Prostate gland (tissue), 2 donors: ENCODE results near the gene FXYD4. TPM values are rescaled to one million over a fixed set of nuclear protein-coding genes. Genes with fewer than 3 reads are reported as not detected.
"Not testable (repeated sequence)": the region's sequence is repeated elsewhere in the genome, so short reads cannot be mapped to it uniquely, and the experiment has no call there.

Experiments used
- DNase-seq: peaks from one replicate; pipeline ENCODE4 v3.0.0-alpha.2; 2019; ENCODE audit warnings: low spot score
- H3K27ac ChIP-seq, 2 donors: fragments of 200-600 bp; sonication (generic); 2 replicates each; pipeline ENCODE4 v1.5.1; 2017 to 2019
- H3K27me3 ChIP-seq: fragments of 200-600 bp; sonication (generic); replicated peaks from 2 replicates; pipeline ENCODE4 v1.5.1; 2019; ENCODE audit not compliant: insufficient read depth
- H3K36me3 ChIP-seq, 2 donors: fragments of 200-600 bp; sonication (generic); 1 replicate in 1 of 2; 2 replicates in 1 of 2; pipeline versions ENCODE4 v1.5.1 to v1.8.1; 2017 to 2019
- H3K4me1 ChIP-seq: fragments of 200-600 bp; sonication (generic); replicated peaks from 2 replicates; pipeline ENCODE4 v1.5.1; 2019
- H3K4me3 ChIP-seq, 2 donors: fragments of 200-600 bp; sonication (generic); 2 replicates each; pipeline ENCODE4 v1.5.1; 2017 to 2019
- H3K9me3 ChIP-seq: fragments of 200-600 bp; sonication (generic); 2 replicates; pipeline ENCODE4 v1.5.1; 2017
- CTCF ChIP-seq, 4 experiments: fragments of 200-600 bp in 2 of 4; fragments of 450-650 bp in 2 of 4; sonication (generic) in 2 of 4; IDR thresholded peaks; 1 replicate in 3 of 4; 2 replicates in 1 of 4; pipeline ENCODE4 v1.5.1; 2016 to 2019; ENCODE audit warnings: antibody characterized with exemption in 4 of 4, mild to moderate bottlenecking in 2 of 4, moderate library complexity in 2 of 4
- POLR2A ChIP-seq: fragments of 450-650 bp; IDR thresholded peaks from one replicate; pipeline ENCODE4 v1.6.1; 2016; ENCODE audit warnings: antibody characterized with exemption, mild to moderate bottlenecking
- POLR2AphosphoS5 ChIP-seq: sonication (generic); formaldehyde crosslinking; IDR thresholded peaks from one replicate; pipeline ENCODE4 v1.6.1; 2017; ENCODE audit warnings: antibody characterized with exemption
- WGBS: methylation state at CpG from one replicate; pipeline ENCODE4 v1.1.5; 2018; 5-methylcytosine and 5-hydroxymethylcytosine counted together
- intact Hi-C: fragments of 100-400 bp; cut with DNase I; formaldehyde crosslinking; loops from one replicate; pipeline ENCODE4 v1.14.2; 2022
- small RNA-seq, 2 donors: library from RNA; depleted of rRNA; stranded (forward); fragments of <200 nt; gene quantifications; one replicate each; pipeline ENCODE3, GENCODE V24; 2016
- total RNA-seq, 2 donors: library from RNA; depleted of rRNA; stranded (reverse); fragments of >200 nt; gene quantifications; one replicate each; pipeline ENCODE4 v1.1.0, GENCODE V29; 2016

FXYD4 gene
- total RNA-seq, 2 donors from 2014 or later: not detected

- Histone ChIP-seq H3K36me3 (no peaks in the 10 kb centered on the region), H3K27me3 (no peaks in the 10 kb centered on the region), H3K27ac (peak overlapping the region; percentile 90 to 92), H3K4me3 (peak overlapping the region; percentile 43 to 44), H3K9me3 (no peaks in the 10 kb centered on the region), H3K4me1 (no peaks in the 10 kb centered on the region)
- intact Hi-C loops: loop anchor here (2.0 kb wide), 1 partner anchor 16 kb away; the partner anchor contains the start of gene ZNF487
- peak; percentile 68 for DNase-seq
- TF ChIP-seq POLR2AphosphoS5 (peak; percentile 72), CTCF (IDR thresholded peaks at IDR 0.05) (no peak), POLR2A (peak; percentile 54)
- WGBS: under 1% methylated on average over 62 of the region's 63 CpGs
These were observed 49.1 kb downstream of the FXYD4 start for GRCh38 chr10:43420369-43421200.

DNA sequence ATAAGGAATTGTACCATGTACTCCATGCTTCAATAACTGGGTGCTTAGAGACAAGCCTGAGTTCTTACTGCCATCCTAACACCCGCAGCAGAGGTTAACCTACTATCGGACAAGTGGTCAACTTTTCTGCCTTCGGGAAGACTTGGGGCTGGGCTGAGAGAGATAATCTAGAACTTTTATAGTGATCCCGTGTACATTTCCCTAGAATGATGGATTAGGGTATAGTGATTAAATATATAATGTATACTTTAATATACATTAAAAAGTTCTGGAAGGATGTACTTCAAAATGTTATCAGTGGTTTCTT, 49.7 kb downstream of the FXYD4 start:
- peak overlapping the region; percentile 43 to 44 for H3K4me3 ChIP-seq
- TF ChIP-seq CTCF (IDR thresholded peaks at IDR 0.05): no peak
- no peak for TF ChIP-seq POLR2AphosphoS5
- no peak for TF ChIP-seq POLR2A
- intact Hi-C loops: loop anchor here (2.0 kb wide), 1 partner anchor 16 kb away; the partner anchor contains the start of gene ZNF487
- no peak for DNase-seq
- peak overlapping the region; percentile 90 to 92 for H3K27ac ChIP-seq
- 27% methylated on average over 4 of the region's 4 CpGs for WGBS
- no peaks in the 10 kb centered on the region for H3K27me3 ChIP-seq
- no peaks in the 10 kb centered on the region for H3K36me3 ChIP-seq
- no peaks in the 10 kb centered on the region for H3K4me1 ChIP-seq
- H3K9me3 ChIP-seq: no peaks in the 10 kb centered on the region

- Histone ChIP-seq H3K27ac (peak overlapping the region; percentile 90 to 92), H3K36me3 (no peaks in the 10 kb centered on the region), H3K9me3 (no peaks in the 10 kb centered on the region), H3K27me3 (no peaks in the 10 kb centered on the region), H3K4me1 (no peaks in the 10 kb centered on the region), H3K4me3 (no peak overlapping the region)
- DNase-seq: no peak
- 86% methylated on average over 6 of the region's 6 CpGs for WGBS
- intact Hi-C loops: loop anchor here (2.0 kb wide), 1 partner anchor 15 kb away; the partner anchor contains the start of gene ZNF487
- no peak for TF ChIP-seq CTCF (IDR thresholded peaks at IDR 0.05)
- no peak for TF ChIP-seq POLR2AphosphoS5
- no peak for TF ChIP-seq POLR2A
These were observed 50.1 kb downstream of the FXYD4 start for GRCh38 chr10:43421519-43421918.

- intact Hi-C loops: loop anchor here (2.0 kb wide), 1 partner anchor 15 kb away; the partner anchor contains the start of gene ZNF487
- not testable (repeated sequence) for H3K4me3 ChIP-seq, H3K27ac ChIP-seq, H3K36me3 ChIP-seq, H3K4me1 ChIP-seq, H3K27me3 ChIP-seq, DNase-seq, H3K9me3 ChIP-seq
- WGBS: 98% methylated on average over 4 of the region's 4 CpGs
These were observed 50.5 kb downstream of the FXYD4 start for GRCh38 chr10:43421944-43422343.

DNA sequence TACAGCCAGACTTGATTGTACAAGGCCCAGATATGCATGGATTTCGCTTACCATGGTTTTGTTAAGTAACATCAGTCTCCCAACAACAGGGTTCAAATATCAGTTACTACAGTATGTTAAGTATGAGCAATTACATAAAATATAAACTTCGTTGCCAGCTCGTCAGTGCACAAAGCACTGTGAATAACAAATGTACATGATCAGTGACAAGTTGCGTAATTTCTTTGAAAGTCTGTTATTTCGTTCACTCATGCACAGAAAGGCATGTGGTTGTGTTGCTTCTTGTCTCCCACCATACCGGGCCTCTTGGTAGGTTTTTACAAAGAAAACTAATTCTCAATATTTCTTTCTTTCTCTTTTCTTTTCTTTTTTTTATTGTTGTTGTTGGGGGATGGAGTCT, 53.0 kb downstream of the FXYD4 start:
- intact Hi-C loops: no loop called here
- 92% methylated on average over 6 of the region's 6 CpGs for WGBS
- Histone ChIP-seq H3K4me1 (no peaks in the 10 kb centered on the region), H3K4me3 (no peak overlapping the region), H3K27ac (no peak overlapping the region), H3K9me3 (no peaks in the 10 kb centered on the region), H3K36me3 (no peaks in the 10 kb centered on the region), H3K27me3 (no peaks in the 10 kb centered on the region)
- TF ChIP-seq CTCF (IDR thresholded peaks at IDR 0.05) (no peak), POLR2AphosphoS5 (no peak), POLR2A (no peak)
- no peak for DNase-seq

Small RNA genes within 50 kb of the gene (small RNA-seq; reads per million reads assigned to genes)
- gene RNU6ATAC11P (0 reads per million in 2 donors), gene SNORD3J (0 reads per million in 2 donors)

Other genes starting within 250 kb of the FXYD4 start
- gene CSGALNACT2, start 233.2 kb upstream of the FXYD4 start, total RNA-seq: 10 to 100 TPM in 1 of 2 donors, 1 to 10 TPM in 1; 10.0 to 15.9 TPM
- gene RASGEF1A, start 104.6 kb upstream of the FXYD4 start, total RNA-seq: 1 to 10 TPM; 4.3 to 9.3 TPM
- 100 to 1,000 TPM; 175 to 199 TPM for gene HNRNPF, start 37.5 kb downstream of the FXYD4 start, total RNA-seq
- gene ZNF487, start 65.5 kb downstream of the FXYD4 start, total RNA-seq: 10 to 100 TPM in 1 of 2 donors, 1 to 10 TPM in 1; 6.6 to 12.5 TPM
- gene ZNF239, start 203.0 kb downstream of the FXYD4 start, total RNA-seq: 1 to 10 TPM; 4.3 to 6.8 TPM
- 10 to 100 TPM in 1 of 2 donors, 1 to 10 TPM in 1; 6.9 to 16.1 TPM for gene ZNF485, start 234.8 kb downstream of the FXYD4 start, total RNA-seq